ENCODE measurements around the gene TNFRSF19.

Gene TNFRSF19

GRCh38 chr13:23552171-23552570, 18.0 kb upstream of the TNFRSF19 start:
- Histone ChIP-seq H3K27me3 (ENCODE audit: insufficient read depth, low read length) (no peaks in the 10 kb centered on the region), H3K36me3 (ENCODE audit: insufficient read depth, low read length) (no peaks in the 10 kb centered on the region), H3K27ac (ENCODE audit: low read depth, low read length) (no peak overlapping the region), H3K4me1 (ENCODE audit: control insufficient read depth, insufficient read depth, low read length, unreplicated experiment) (peaks cover 5% of the 10 kb centered on the region), H3K4me3 (ENCODE audit: low read depth, low read length) (no peak overlapping the region), H2AFZ (ENCODE audit: low read length, unreplicated experiment) (no peak overlapping the region), H3K79me2 (ENCODE audit: control insufficient read depth, insufficient read depth, low read length, unreplicated experiment) (no peaks in the 10 kb centered on the region)

DNA sequence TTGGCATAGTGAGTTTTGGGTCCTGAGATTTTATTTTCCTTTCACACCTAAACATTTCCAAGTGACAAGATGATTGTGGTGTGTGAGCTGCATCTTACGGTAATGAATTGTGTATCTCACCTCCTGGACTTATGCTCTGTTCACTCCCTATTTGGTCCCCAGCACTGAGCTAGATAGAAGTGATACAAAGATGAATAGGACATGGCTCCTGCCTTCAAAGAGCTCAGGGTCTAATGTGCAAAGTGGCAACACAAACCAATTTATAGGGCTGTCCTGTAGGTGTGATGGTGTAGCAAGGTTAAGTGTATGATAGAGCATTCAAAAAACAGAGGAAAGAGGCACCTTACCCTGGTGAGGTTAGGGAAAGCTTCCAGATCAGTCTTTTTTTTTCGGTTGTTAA, 17.6 kb upstream of the TNFRSF19 start:
- Histone ChIP-seq H3K4me3 (ENCODE audit: low read depth, low read length) (no peak overlapping the region), H3K36me3 (ENCODE audit: insufficient read depth, low read length) (no peaks in the 10 kb centered on the region), H3K27ac (ENCODE audit: low read depth, low read length) (no peak overlapping the region), H3K27me3 (ENCODE audit: insufficient read depth, low read length) (no peaks in the 10 kb centered on the region), H2AFZ (ENCODE audit: low read length, unreplicated experiment) (no peak overlapping the region), H3K79me2 (ENCODE audit: control insufficient read depth, insufficient read depth, low read length, unreplicated experiment) (no peaks in the 10 kb centered on the region), H3K4me1 (ENCODE audit: control insufficient read depth, insufficient read depth, low read length, unreplicated experiment) (peaks cover 5% of the 10 kb centered on the region)

GRCh38 chr13:23554000-23554399, 16.2 kb upstream of the TNFRSF19 start:
- Histone ChIP-seq H3K4me1 (ENCODE audit: control insufficient read depth, insufficient read depth, low read length, unreplicated experiment) (peaks cover 9% of the 10 kb centered on the region), H3K4me3 (ENCODE audit: low read depth, low read length) (no peak overlapping the region), H3K36me3 (ENCODE audit: insufficient read depth, low read length) (no peaks in the 10 kb centered on the region), H3K27ac (ENCODE audit: low read depth, low read length) (no peak overlapping the region), H2AFZ (ENCODE audit: low read length, unreplicated experiment) (no peak overlapping the region), H3K79me2 (ENCODE audit: control insufficient read depth, insufficient read depth, low read length, unreplicated experiment) (no peaks in the 10 kb centered on the region), H3K27me3 (ENCODE audit: insufficient read depth, low read length) (no peaks in the 10 kb centered on the region)

DNA sequence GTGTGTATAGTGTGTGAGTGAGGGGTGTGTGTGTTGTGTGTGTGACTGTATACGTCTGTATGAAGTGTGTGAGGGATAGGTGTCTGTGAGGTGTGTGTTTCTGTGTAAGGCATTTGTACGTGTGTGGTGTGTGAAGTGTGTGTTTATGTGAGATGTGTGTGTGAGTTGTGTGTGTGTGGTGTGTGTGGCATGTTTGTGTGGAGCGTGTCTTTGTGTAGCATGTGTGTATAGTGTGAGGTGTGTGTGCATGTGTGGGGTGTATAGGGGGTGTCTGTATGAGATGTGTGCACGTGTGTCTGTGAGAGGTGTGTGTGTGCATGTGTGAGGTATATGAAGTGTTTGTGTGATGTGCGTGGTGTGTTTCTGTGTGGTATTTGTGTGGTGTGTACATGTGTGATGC, 13.2 kb upstream of the TNFRSF19 start:
- H3K27me3 ChIP-seq (ENCODE audit: insufficient read depth, low read length): no peaks in the 10 kb centered on the region
- no peaks in the 10 kb centered on the region for H3K79me2 ChIP-seq (ENCODE audit: control insufficient read depth, insufficient read depth, low read length, unreplicated experiment)
- H3K4me3 ChIP-seq (ENCODE audit: low read depth, low read length): no peak overlapping the region
- H3K27ac ChIP-seq (ENCODE audit: low read depth, low read length): no peak overlapping the region
- H3K4me1 ChIP-seq (ENCODE audit: control insufficient read depth, insufficient read depth, low read length, unreplicated experiment): peaks cover 9% of the 10 kb centered on the region
- no peaks in the 10 kb centered on the region for H3K36me3 ChIP-seq (ENCODE audit: insufficient read depth, low read length)
- no peak overlapping the region for H2AFZ ChIP-seq (ENCODE audit: low read length, unreplicated experiment)

DNA sequence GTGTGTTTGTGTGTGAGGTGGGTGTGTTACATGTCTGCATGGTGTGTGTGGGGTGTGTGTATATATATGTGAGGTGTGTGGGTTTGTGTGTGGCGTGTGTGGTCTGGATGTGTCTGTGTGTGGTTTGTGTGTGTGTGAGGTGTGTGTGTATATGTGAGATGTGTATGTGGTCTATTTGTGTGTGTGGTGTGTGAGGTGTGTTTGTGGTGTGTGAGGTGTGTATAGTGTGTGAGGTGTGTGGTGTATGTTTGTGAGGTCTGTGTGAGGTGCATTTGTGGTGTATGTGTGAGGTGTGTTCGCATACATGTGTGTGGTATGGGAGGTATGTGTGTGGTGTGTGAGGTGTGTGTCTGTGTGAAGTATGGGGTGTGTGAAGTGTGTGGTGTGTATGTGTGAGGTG, 12.5 kb upstream of the TNFRSF19 start:
- Histone ChIP-seq H3K4me1 (ENCODE audit: control insufficient read depth, insufficient read depth, low read length, unreplicated experiment) (peaks cover 9% of the 10 kb centered on the region), H3K36me3 (ENCODE audit: insufficient read depth, low read length) (no peaks in the 10 kb centered on the region), H3K4me3 (ENCODE audit: low read depth, low read length) (no peak overlapping the region), H3K27ac (ENCODE audit: low read depth, low read length) (no peak overlapping the region), H3K27me3 (ENCODE audit: insufficient read depth, low read length) (no peaks in the 10 kb centered on the region), H2AFZ (ENCODE audit: low read length, unreplicated experiment) (no peak overlapping the region), H3K79me2 (ENCODE audit: control insufficient read depth, insufficient read depth, low read length, unreplicated experiment) (no peaks in the 10 kb centered on the region)

- Histone ChIP-seq H3K27ac (ENCODE audit: low read depth, low read length) (peak overlapping the region; percentile 88), H2AFZ (ENCODE audit: low read length, unreplicated experiment) (peak overlapping the region; percentile 97)
These were observed 11.3 kb upstream of the TNFRSF19 start for GRCh38 chr13:23558675-23559536.

DNA sequence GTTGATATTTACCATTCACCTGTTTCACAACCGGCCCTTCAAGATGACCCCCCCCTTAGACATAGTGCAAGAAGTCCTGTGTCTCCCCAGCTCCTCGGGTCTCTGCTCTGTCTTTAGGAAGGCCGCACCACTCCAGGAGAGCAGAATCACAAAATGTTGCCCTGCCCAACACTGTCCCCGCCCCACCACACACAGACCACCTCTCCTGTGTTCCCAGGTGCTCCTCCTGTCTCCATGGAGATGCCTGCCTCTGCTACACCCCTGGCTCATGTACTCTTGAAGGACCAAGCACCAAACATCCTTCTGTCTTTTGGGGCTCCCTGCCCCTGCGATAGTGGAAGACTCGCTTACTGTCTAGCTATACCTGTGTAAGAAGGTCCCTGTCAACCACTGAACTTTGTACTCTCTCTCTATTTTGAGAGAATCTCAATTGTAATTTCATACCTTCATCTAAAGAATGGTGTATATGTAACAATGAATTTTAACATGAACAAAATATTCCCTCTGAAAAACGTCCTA, 9.6 kb upstream of the TNFRSF19 start:
- Histone ChIP-seq H3K27me3 (ENCODE audit: insufficient read depth, low read length) (no peaks in the 10 kb centered on the region), H3K4me1 (ENCODE audit: control insufficient read depth, insufficient read depth, low read length, unreplicated experiment) (peaks cover 4% of the 10 kb centered on the region), H3K4me3 (ENCODE audit: low read depth, low read length) (no peak overlapping the region), H3K36me3 (ENCODE audit: insufficient read depth, low read length) (no peaks in the 10 kb centered on the region), H2AFZ (ENCODE audit: low read length, unreplicated experiment) (no peak overlapping the region), H3K27ac (ENCODE audit: low read depth, low read length) (no peak overlapping the region), H3K79me2 (ENCODE audit: control insufficient read depth, insufficient read depth, low read length, unreplicated experiment) (no peaks in the 10 kb centered on the region)

More at GRCh38 chr13:23558675-23559536, 11.3 kb upstream of the TNFRSF19 start:
- no peaks in the 10 kb centered on the region for H3K36me3 ChIP-seq (ENCODE audit: insufficient read depth, low read length)
- H3K79me2 ChIP-seq (ENCODE audit: control insufficient read depth, insufficient read depth, low read length, unreplicated experiment): no peaks in the 10 kb centered on the region
- no peaks in the 10 kb centered on the region for H3K27me3 ChIP-seq (ENCODE audit: insufficient read depth, low read length)
- H3K4me3 ChIP-seq (ENCODE audit: low read depth, low read length): peak overlapping the region; percentile 72
- peaks cover 8% of the 10 kb centered on the region for H3K4me1 ChIP-seq (ENCODE audit: control insufficient read depth, insufficient read depth, low read length, unreplicated experiment)

- Histone ChIP-seq H3K27me3 (ENCODE audit: insufficient read depth, low read length) (no peaks in the 10 kb centered on the region), H3K36me3 (ENCODE audit: insufficient read depth, low read length) (no peaks in the 10 kb centered on the region), H3K4me1 (ENCODE audit: control insufficient read depth, insufficient read depth, low read length, unreplicated experiment) (peaks cover 4% of the 10 kb centered on the region), H3K27ac (ENCODE audit: low read depth, low read length) (no peak overlapping the region), H2AFZ (ENCODE audit: low read length, unreplicated experiment) (no peak overlapping the region), H3K4me3 (ENCODE audit: low read depth, low read length) (no peak overlapping the region), H3K79me2 (ENCODE audit: control insufficient read depth, insufficient read depth, low read length, unreplicated experiment) (no peaks in the 10 kb centered on the region)
These were observed 9.0 kb upstream of the TNFRSF19 start for GRCh38 chr13:23561261-23561660.

DNA sequence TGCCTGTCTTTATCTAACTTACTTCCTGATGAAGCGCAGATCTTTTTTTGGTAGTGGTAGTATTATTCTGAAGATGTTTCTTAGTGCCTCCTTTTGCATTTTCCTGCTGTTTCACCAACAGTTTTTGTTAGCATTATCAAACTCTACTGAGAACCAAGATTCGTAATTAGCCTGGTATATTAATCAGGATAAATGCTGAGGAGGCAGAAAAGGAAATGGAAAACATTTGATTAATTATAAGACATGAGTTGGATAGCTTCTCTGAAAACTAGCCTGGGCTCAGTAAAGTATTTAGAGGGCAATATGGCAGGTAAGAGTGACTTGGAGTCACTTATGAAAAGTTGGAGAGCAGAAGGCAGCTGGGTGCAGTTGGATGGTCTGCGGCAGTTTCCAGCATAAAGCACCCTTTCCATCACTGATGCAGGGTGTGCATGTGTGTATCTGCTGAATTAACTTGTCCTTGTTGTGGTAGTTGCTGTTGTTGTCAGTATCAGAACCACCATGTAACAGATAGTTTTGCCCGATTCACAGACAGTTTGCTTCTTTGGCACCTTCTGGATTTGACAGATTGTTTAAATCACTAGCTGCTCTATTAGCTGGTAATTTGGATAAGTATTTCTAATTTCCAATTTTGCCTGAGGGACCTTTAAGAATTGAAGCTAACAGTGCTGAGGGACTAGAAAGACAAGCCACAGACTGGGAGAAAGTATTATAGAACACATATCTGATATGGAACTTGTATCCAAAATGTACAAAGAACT, 6.9 kb upstream of the TNFRSF19 start:
- Histone ChIP-seq H3K4me3 (ENCODE audit: low read depth, low read length) (no peak overlapping the region), H3K79me2 (ENCODE audit: control insufficient read depth, insufficient read depth, low read length, unreplicated experiment) (no peaks in the 10 kb centered on the region), H2AFZ (ENCODE audit: low read length, unreplicated experiment) (no peak overlapping the region)

GRCh38 chr13:23567906-23568460, 2.2 kb upstream of the TNFRSF19 start:
- Histone ChIP-seq H2AFZ (ENCODE audit: low read length, unreplicated experiment) (no peak overlapping the region), H3K27me3 (ENCODE audit: insufficient read depth, low read length) (no peaks in the 10 kb centered on the region), H3K27ac (ENCODE audit: low read depth, low read length) (no peak overlapping the region), H3K4me1 (ENCODE audit: control insufficient read depth, insufficient read depth, low read length, unreplicated experiment) (peaks cover 9% of the 10 kb centered on the region), H3K36me3 (ENCODE audit: insufficient read depth, low read length) (no peaks in the 10 kb centered on the region), H3K79me2 (ENCODE audit: control insufficient read depth, insufficient read depth, low read length, unreplicated experiment) (no peaks in the 10 kb centered on the region), H3K4me3 (ENCODE audit: low read depth, low read length) (no peak overlapping the region)

More for the DNA sequence above, 6.9 kb upstream of the TNFRSF19 start:
- H3K36me3 ChIP-seq (ENCODE audit: insufficient read depth, low read length): no peaks in the 10 kb centered on the region
- no peak overlapping the region for H3K27ac ChIP-seq (ENCODE audit: low read depth, low read length)
- peaks cover 4% of the 10 kb centered on the region for H3K4me1 ChIP-seq (ENCODE audit: control insufficient read depth, insufficient read depth, low read length, unreplicated experiment)
- no peaks in the 10 kb centered on the region for H3K27me3 ChIP-seq (ENCODE audit: insufficient read depth, low read length)
